H1 (cell line): ENCODE measurements around the gene ME1. TPM values are rescaled to one million over a fixed set of nuclear protein-coding genes. Genes with fewer than 3 reads are reported as not detected.

Experiments
- BACH1 ChIP-seq: IDR thresholded peaks from 2 replicates; pipeline ENCODE4 v1.6.1; 2012; ENCODE audit warnings: low read length, improper control_type of control experiment
- CBX5 ChIP-seq: fragments of 300-800, 300-1000 bp; sonication (generic); IDR thresholded peaks from 2 replicates; pipeline ENCODE4 v1.7.1; 2016; ENCODE audit warnings: antibody characterized with exemption, low read length, low read depth
- CREB1 ChIP-seq: IDR thresholded peaks from 2 replicates; pipeline ENCODE4 v1.6.1; 2012; ENCODE audit warnings: inconsistent platforms
- CTBP2 ChIP-seq: IDR thresholded peaks from 2 replicates; pipeline ENCODE4 v1.7.0; 2011; ENCODE audit warnings: borderline replicate concordance, mild to moderate bottlenecking, moderate library complexity, mixed read lengths, low read length; ENCODE audit not compliant: insufficient read depth, insufficient read length
- GTF2F1 ChIP-seq: IDR thresholded peaks from 2 replicates; pipeline ENCODE4 v1.6.1; 2012; ENCODE audit warnings: low read depth, low read length, improper control_type of control experiment, borderline replicate concordance
- MAFK ChIP-seq: IDR thresholded peaks from 2 replicates; pipeline ENCODE4 v1.6.1; 2012; ENCODE audit warnings: low read depth, mild to moderate bottlenecking, improper control_type of control experiment, low read length
- POLR2A ChIP-seq, 2 experiments: IDR thresholded peaks; 1 replicate in 1 of 2; 2 replicates in 1 of 2; pipeline ENCODE4 v1.6.1; 2011; ENCODE audit warnings: low read depth in 2 of 2, low read length in 2 of 2, mild to moderate bottlenecking in 2 of 2; ENCODE audit errors: control extremely low read depth in 1 of 2
- SIX5 ChIP-seq: IDR thresholded peaks from 2 replicates; pipeline ENCODE4 v1.6.1; 2011; ENCODE audit warnings: mild to moderate bottlenecking, low read depth, low read length
- polyA plus RNA-seq, 7 experiments: library from polyadenylated mRNA; depleted of rRNA in 3 of 7; stranded (reverse) in 5 of 7; unstranded in 2 of 7; fragments of >200 nt in 5 of 7; fragments of 200-250 nt in 2 of 7; gene quantifications; 1 replicate in 5 of 7; 2 replicates in 1 of 7; 4 replicates in 1 of 7; pipeline versions ENCODE4 v1.2.1 to v1.2.3, GENCODE V29; 2011 to 2013; ENCODE audit warnings: missing spikeins in 2 of 7, mixed read lengths in 2 of 7
- total RNA-seq: library from RNA; stranded (reverse); fragmentation: NEBNext Ultra II Directional; extraction: Animal tissue kit (Norgen Biotek cat#: 25700); gene quantifications from 2 replicates; pipeline ENCODE4 v1.2.1, GENCODE V29; 2021

The ME1 gene
- total and polyA plus RNA-seq, 2 of the 8 experiments (the other 6 are each of a cell fraction or from before 2014, with no cell fraction given) = 1.3 to 3.9 TPM

- no peak for TF ChIP-seq POLR2A (IDR thresholded peaks at IDR 0.05; ENCODE audit: control extremely low read depth in 1 of 2, low read depth in 2 of 2, low read length in 2 of 2)
- TF ChIP-seq CBX5 = no peak
- no peak for TF ChIP-seq GTF2F1
- no peak for TF ChIP-seq SIX5
- no peak for TF ChIP-seq CREB1
- no peak for TF ChIP-seq BACH1
- TF ChIP-seq MAFK = no peak
- TF ChIP-seq CTBP2 = no peak
These were observed 33.7 kb upstream of the ME1 start (continued) for GRCh38 chr6:83464381-83465140.
